Endothelial cell of umbilical vein (primary cell): ENCODE measurements around the gene STX1A.

Experiments
- CTCF ChIP-seq, 2 donors: IDR thresholded peaks; 1 replicate in 1 of 2; 2 replicates in 1 of 2; pipeline ENCODE4 v1.5.1; 2011; ENCODE audit warnings: low read length in 2 of 2, mild to moderate bottlenecking in 2 of 2, moderate library complexity in 2 of 2, control low read depth in 1 of 2, inconsistent platforms in 1 of 2, low read depth in 1 of 2; ENCODE audit not compliant: insufficient read depth in 1 of 2; ENCODE audit errors: extremely low read depth in 1 of 2
- EZH2 ChIP-seq: IDR thresholded peaks from 2 replicates; pipeline ENCODE4 v1.6.1; 2012; ENCODE audit warnings: borderline replicate concordance, low read depth, mild to moderate bottlenecking, moderate library complexity, low read length, inconsistent platforms; ENCODE audit not compliant: severe bottlenecking
- FOS ChIP-seq: IDR thresholded peaks from 2 replicates; pipeline ENCODE4 v1.6.1; 2011; ENCODE audit warnings: mild to moderate bottlenecking, low read length, moderate library complexity, borderline replicate concordance; ENCODE audit not compliant: insufficient read depth
- JUN ChIP-seq: IDR thresholded peaks from 2 replicates; pipeline ENCODE4 v1.6.1; 2011; ENCODE audit warnings: borderline replicate concordance, low read depth; ENCODE audit not compliant: insufficient read length, insufficient read depth
- MAX ChIP-seq: IDR thresholded peaks from 2 replicates; pipeline ENCODE4 v1.6.1; 2011; ENCODE audit not compliant: insufficient read depth, insufficient read length
- MYC ChIP-seq: IDR thresholded peaks from one replicate; pipeline ENCODE4 v1.6.1; 2011; ENCODE audit warnings: mild to moderate bottlenecking, low read depth, low read length
- POLR2A ChIP-seq: IDR thresholded peaks from 2 replicates; pipeline ENCODE4 v1.6.1; 2012; ENCODE audit warnings: low read depth, mild to moderate bottlenecking, control low read depth, low read length
- POLR2AphosphoS5 ChIP-seq: IDR thresholded peaks from 2 replicates; pipeline ENCODE4 v1.6.1; 2012; ENCODE audit warnings: low read depth, mild to moderate bottlenecking, control low read depth, low read length, moderate library complexity; ENCODE audit not compliant: insufficient read depth

- no peak for TF ChIP-seq EZH2
- TF ChIP-seq MAX, result no peak
- TF ChIP-seq POLR2AphosphoS5, result no peak
- no peak for TF ChIP-seq CTCF (IDR thresholded peaks at IDR 0.05; ENCODE audit: extremely low read depth in 1 of 2, insufficient read depth in 1 of 2, low read depth in 1 of 2, low read length in 2 of 2)
- no peak for TF ChIP-seq POLR2A
- TF ChIP-seq JUN, result no peak
- TF ChIP-seq FOS, result no peak
- TF ChIP-seq MYC, result no peak
Observed at GRCh38 chr7:73766556-73767229, 47.2 kb upstream of the STX1A start.
